Measurements from ENCODE around the gene RNF181. TPM values are rescaled to one million over a fixed set of nuclear protein-coding genes. Genes with fewer than 3 reads are reported as not detected.
"Not testable (repeated sequence)": the region's sequence is repeated elsewhere in the genome, so short reads cannot be mapped to it uniquely, and the experiment has no call there.

Gene RNF181
- total RNA-seq, 1 experiment from 2014 or later = 156 TPM

DNA sequence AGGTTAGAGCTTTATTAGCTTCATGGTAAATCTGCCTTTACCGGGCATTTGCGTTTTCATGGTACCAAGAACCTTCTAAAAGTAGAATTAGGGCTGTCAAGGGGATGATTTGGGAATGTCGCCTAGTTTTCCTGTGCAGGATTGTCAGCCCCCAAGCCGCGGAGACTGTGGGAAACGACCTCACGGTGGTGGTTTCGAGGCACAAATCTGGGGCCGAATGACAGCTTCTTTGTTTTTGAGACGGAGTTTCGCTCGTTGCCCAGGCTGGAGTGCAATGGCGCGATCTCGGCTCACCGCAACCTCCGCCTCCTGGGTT is 19.8 kb downstream of the RNF181 start:
- H3K36me3 ChIP-seq (ENCODE audit: control insufficient read depth, insufficient read depth, low read length) = peaks cover 7% of the 10 kb centered on the region
- no peak for ATAC-seq
- DNase-seq (ENCODE audit: low read depth, low spot score) = no peak
- TF ChIP-seq, protein P1, sequence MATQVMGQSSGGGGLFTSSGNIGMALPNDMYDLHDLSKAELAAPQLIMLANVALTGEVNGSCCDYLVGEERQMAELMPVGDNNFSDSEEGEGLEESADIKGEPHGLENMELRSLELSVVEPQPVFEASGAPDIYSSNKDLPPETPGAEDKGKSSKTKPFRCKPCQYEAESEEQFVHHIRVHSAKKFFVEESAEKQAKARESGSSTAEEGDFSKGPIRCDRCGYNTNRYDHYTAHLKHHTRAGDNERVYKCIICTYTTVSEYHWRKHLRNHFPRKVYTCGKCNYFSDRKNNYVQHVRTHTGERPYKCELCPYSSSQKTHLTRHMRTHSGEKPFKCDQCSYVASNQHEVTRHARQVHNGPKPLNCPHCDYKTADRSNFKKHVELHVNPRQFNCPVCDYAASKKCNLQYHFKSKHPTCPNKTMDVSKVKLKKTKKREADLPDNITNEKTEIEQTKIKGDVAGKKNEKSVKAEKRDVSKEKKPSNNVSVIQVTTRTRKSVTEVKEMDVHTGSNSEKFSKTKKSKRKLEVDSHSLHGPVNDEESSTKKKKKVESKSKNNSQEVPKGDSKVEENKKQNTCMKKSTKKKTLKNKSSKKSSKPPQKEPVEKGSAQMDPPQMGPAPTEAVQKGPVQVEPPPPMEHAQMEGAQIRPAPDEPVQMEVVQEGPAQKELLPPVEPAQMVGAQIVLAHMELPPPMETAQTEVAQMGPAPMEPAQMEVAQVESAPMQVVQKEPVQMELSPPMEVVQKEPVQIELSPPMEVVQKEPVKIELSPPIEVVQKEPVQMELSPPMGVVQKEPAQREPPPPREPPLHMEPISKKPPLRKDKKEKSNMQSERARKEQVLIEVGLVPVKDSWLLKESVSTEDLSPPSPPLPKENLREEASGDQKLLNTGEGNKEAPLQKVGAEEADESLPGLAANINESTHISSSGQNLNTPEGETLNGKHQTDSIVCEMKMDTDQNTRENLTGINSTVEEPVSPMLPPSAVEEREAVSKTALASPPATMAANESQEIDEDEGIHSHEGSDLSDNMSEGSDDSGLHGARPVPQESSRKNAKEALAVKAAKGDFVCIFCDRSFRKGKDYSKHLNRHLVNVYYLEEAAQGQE (IDR thresholded peaks at IDR 0.05; ENCODE audit: insufficient read depth in 1 of 2, low read depth in 2 of 2, low read length in 1 of 2) = no peak
- no peak for TF ChIP-seq POLR2AphosphoS5 (IDR thresholded peaks at IDR 0.05; ENCODE audit: low read depth, low read length)
- TF ChIP-seq, protein P2, sequence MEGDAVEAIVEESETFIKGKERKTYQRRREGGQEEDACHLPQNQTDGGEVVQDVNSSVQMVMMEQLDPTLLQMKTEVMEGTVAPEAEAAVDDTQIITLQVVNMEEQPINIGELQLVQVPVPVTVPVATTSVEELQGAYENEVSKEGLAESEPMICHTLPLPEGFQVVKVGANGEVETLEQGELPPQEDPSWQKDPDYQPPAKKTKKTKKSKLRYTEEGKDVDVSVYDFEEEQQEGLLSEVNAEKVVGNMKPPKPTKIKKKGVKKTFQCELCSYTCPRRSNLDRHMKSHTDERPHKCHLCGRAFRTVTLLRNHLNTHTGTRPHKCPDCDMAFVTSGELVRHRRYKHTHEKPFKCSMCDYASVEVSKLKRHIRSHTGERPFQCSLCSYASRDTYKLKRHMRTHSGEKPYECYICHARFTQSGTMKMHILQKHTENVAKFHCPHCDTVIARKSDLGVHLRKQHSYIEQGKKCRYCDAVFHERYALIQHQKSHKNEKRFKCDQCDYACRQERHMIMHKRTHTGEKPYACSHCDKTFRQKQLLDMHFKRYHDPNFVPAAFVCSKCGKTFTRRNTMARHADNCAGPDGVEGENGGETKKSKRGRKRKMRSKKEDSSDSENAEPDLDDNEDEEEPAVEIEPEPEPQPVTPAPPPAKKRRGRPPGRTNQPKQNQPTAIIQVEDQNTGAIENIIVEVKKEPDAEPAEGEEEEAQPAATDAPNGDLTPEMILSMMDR (IDR thresholded peaks at IDR 0.05) = no peak
- TF ChIP-seq TCF7L2 (IDR thresholded peaks at IDR 0.05; ENCODE audit: low read depth, low read length) = no peak
- no peak for TF ChIP-seq SIN3A (IDR thresholded peaks at IDR 0.05; ENCODE audit: borderline replicate concordance, insufficient read depth, low read depth, low read length)
- BruUV-seq (replicated peaks) = no TSS peak
- peaks cover 7% of the 10 kb centered on the region for H3K4me1 ChIP-seq (ENCODE audit: control insufficient read depth, insufficient read depth, low read length)
- in situ Hi-C loops (cut with HindIII; ENCODE audit: low pct_unique_long_range_greater_than_20kb, low sequenced_read_pairs) (no loop called here), intact Hi-C loops (cut with micrococcal nuclease; ENCODE audit: unreplicated experiment) (no loop called here)
- no peaks in the 10 kb centered on the region for H3K9me3 ChIP-seq (ENCODE audit: control insufficient read depth, insufficient read depth, low read depth, low read length)
- H3K4me3 ChIP-seq (ENCODE audit: low read depth in 2 of 2, low read length in 2 of 2) = peak overlapping the region in 1 of 2 experiments; percentile 78; a peak in 3 of 4 replicates
- no peaks in the 10 kb centered on the region for H3K27me3 ChIP-seq (ENCODE audit: control insufficient read depth, insufficient read depth, low read length)
- ChIA-PET CTCF (interaction anchor here (0.7 kb wide), 1 partner anchor 307 kb away, joined by 8 read pairs; no protein-coding TSS in a partner anchor), POLR2A (no interaction called here)
- H3K27ac ChIP-seq (ENCODE audit: low read length) = peak overlapping the region; percentile 75

DNA sequence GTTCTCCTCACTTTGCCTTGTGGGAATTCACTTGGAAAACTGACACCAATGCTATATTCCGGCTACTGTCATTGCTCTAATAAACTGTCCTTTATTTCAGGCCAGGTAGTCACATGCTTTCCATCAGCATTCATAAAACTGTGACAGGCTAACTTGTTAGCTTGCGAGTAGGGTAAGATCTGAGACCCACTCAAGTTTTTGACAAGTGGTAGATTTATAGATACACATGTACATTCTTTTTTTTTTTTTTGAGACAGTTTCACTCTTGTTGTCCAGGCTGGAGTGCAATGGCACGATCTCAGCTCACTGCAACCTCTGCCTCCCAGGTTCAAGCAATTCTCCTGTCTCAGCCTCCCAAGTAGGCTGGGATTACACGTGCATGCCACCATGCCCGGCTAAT is 22.2 kb downstream of the RNF181 start:
- ATAC-seq; H3K4me1 ChIP-seq (ENCODE audit: control insufficient read depth, insufficient read depth, low read length); H3K9me3 ChIP-seq (ENCODE audit: control insufficient read depth, insufficient read depth, low read depth, low read length); DNase-seq (ENCODE audit: low read depth, low spot score); intact Hi-C loops (cut with micrococcal nuclease; ENCODE audit: unreplicated experiment); BruUV-seq (replicated peaks); H3K27me3 ChIP-seq (ENCODE audit: control insufficient read depth, insufficient read depth, low read length); in situ Hi-C loops (cut with HindIII; ENCODE audit: low pct_unique_long_range_greater_than_20kb, low sequenced_read_pairs): not testable (repeated sequence)
- ChIA-PET CTCF (interaction anchor here (0.6 kb wide), 1 partner anchor 101 kb away, joined by 3 read pairs; no protein-coding TSS in a partner anchor), POLR2A (interaction anchor here (0.5 kb wide), 1 partner anchor 235 kb away, joined by 4 read pairs; no protein-coding TSS in a partner anchor)
- Histone ChIP-seq H3K4me3 (ENCODE audit: low read depth in 2 of 2, low read length in 2 of 2) (peak overlapping the region; percentile 75 to 78), H3K36me3 (ENCODE audit: control insufficient read depth, insufficient read depth, low read length) (peaks cover 18% of the 10 kb centered on the region; the same call in 1 of the 2 replicates), H3K27ac (ENCODE audit: low read length) (peak overlapping the region; percentile 75)

DNA sequence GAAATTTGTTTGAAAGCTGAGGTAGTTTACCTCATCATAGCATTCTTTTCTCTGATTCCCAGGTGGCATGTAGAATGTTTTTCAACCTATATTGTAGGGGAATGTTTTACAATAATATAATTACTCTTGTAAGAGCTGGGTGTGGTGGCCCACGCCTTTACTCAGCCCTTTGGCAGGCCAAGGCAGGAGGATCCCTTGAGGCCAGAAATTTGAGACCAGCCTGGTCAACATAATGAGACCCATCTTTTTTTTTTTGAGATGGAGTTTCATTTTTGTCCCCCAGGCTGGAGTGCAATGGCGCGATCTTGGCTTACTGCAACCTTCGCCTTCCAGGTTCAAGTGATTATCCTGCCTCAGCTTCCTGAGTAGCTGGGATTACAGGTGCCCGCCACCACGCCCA is 24.1 kb downstream of the RNF181 start:
- no TSS peak for BruUV-seq (replicated peaks)
- ChIA-PET POLR2A (interaction anchor here (0.6 kb wide), 1 partner anchor 87 kb away, joined by 5 read pairs; no protein-coding TSS in a partner anchor), CTCF (interaction anchor here (1.0 kb wide), 1 partner anchor 18 kb away, joined by 3 read pairs; no protein-coding TSS in a partner anchor)
- TF ChIP-seq POLR2AphosphoS5 (IDR thresholded peaks at IDR 0.05; ENCODE audit: low read depth, low read length) (no peak), SIN3A (IDR thresholded peaks at IDR 0.05; ENCODE audit: borderline replicate concordance, insufficient read depth, low read depth, low read length) (no peak), TCF7L2 (IDR thresholded peaks at IDR 0.05; ENCODE audit: low read depth, low read length) (no peak)
- TF ChIP-seq, protein P2 (IDR thresholded peaks at IDR 0.05) = no peak
- TF ChIP-seq, protein P1 (IDR thresholded peaks at IDR 0.05; ENCODE audit: insufficient read depth in 1 of 2, low read depth in 2 of 2, low read length in 1 of 2) = no peak
- H3K9me3 ChIP-seq (ENCODE audit: control insufficient read depth, insufficient read depth, low read depth, low read length) = no peaks in the 10 kb centered on the region
- peaks cover 7% of the 10 kb centered on the region for H3K4me1 ChIP-seq (ENCODE audit: control insufficient read depth, insufficient read depth, low read length)
- no peak overlapping the region for H3K4me3 ChIP-seq (ENCODE audit: low read depth in 2 of 2, low read length in 2 of 2)
- H3K36me3 ChIP-seq (ENCODE audit: control insufficient read depth, insufficient read depth, low read length) = peaks cover 31% of the 10 kb centered on the region
- intact Hi-C loops (cut with micrococcal nuclease; ENCODE audit: unreplicated experiment) = no loop called here
- ATAC-seq = no peak
- no peak overlapping the region for H3K27ac ChIP-seq (ENCODE audit: low read length)
- in situ Hi-C loops (cut with HindIII; ENCODE audit: low pct_unique_long_range_greater_than_20kb, low sequenced_read_pairs) = no loop called here
- no peak for DNase-seq (ENCODE audit: low read depth, low spot score)
- no peaks in the 10 kb centered on the region for H3K27me3 ChIP-seq (ENCODE audit: control insufficient read depth, insufficient read depth, low read length)

All from Panc1 (cell line).